HG03342 (cell line): ENCODE data around the gene SCAPER.
"Not testable (repeated sequence)": the region's sequence is repeated elsewhere in the genome, so short reads cannot be mapped to it uniquely, and the experiment has no call there.

Experiments used
- ATAC-seq: cut with Tn5 transposase; IDR thresholded peaks from one replicate; pipeline ENCODE4 v1.9.1; 2021; ENCODE audit warnings: mild to moderate bottlenecking, moderate library complexity; ENCODE audit not compliant: unreplicated experiment

Gene SCAPER

GRCh38 chr15:76793162-76793561, 112.0 kb downstream of the SCAPER start:
- no peak for ATAC-seq

- no peak for ATAC-seq
Observed at GRCh38 chr15:76791511-76791910, 113.6 kb downstream of the SCAPER start.

GRCh38 chr15:76787273-76787672, 117.9 kb downstream of the SCAPER start:
- no peak for ATAC-seq

- no peak for ATAC-seq
Observed at GRCh38 chr15:76776969-76777368, 128.2 kb downstream of the SCAPER start.

GRCh38 chr15:76776480-76776879, 128.7 kb downstream of the SCAPER start:
- no peak for ATAC-seq

GRCh38 chr15:76773234-76773633, 131.9 kb downstream of the SCAPER start:
- no peak for ATAC-seq

GRCh38 chr15:76772776-76773175, 132.4 kb downstream of the SCAPER start:
- no peak for ATAC-seq

GRCh38 chr15:76764004-76764403, 141.1 kb downstream of the SCAPER start:
- ATAC-seq = no peak

GRCh38 chr15:76763554-76763953, 141.6 kb downstream of the SCAPER start:
- ATAC-seq = no peak

- no peak for ATAC-seq
Observed at GRCh38 chr15:76756381-76756780, 148.8 kb downstream of the SCAPER start.

GRCh38 chr15:76753771-76754170, 151.4 kb downstream of the SCAPER start:
- ATAC-seq = no peak

- no peak for ATAC-seq
Observed at GRCh38 chr15:76753131-76753530, 152.0 kb downstream of the SCAPER start.

GRCh38 chr15:76752549-76752948, 152.6 kb downstream of the SCAPER start:
- no peak for ATAC-seq

- no peak for ATAC-seq
Observed at GRCh38 chr15:76737573-76737972, 167.6 kb downstream of the SCAPER start.

- ATAC-seq = not testable (repeated sequence)
Observed at GRCh38 chr15:76732321-76732720, 172.8 kb downstream of the SCAPER start.

- ATAC-seq = no peak
Observed at GRCh38 chr15:76730262-76730661, 174.9 kb downstream of the SCAPER start.

- ATAC-seq = no peak
Observed at GRCh38 chr15:76718863-76719262, 186.3 kb downstream of the SCAPER start.

GRCh38 chr15:76714950-76715349, 190.2 kb downstream of the SCAPER start:
- no peak for ATAC-seq

- no peak for ATAC-seq
Observed at GRCh38 chr15:76711351-76711827, 193.8 kb downstream of the SCAPER start.

GRCh38 chr15:76704032-76704431, 201.1 kb downstream of the SCAPER start:
- not testable (repeated sequence) for ATAC-seq

GRCh38 chr15:76696840-76697239, 208.3 kb downstream of the SCAPER start:
- ATAC-seq = no peak

GRCh38 chr15:76692546-76692945, 212.6 kb downstream of the SCAPER start:
- ATAC-seq = not testable (repeated sequence)

- ATAC-seq = not testable (repeated sequence)
Observed at GRCh38 chr15:76687592-76687991, 217.5 kb downstream of the SCAPER start.
